ENCODE measurements around the gene JADE1.

GRCh38 chr4:128861856-128862518 lies 52.5 kb downstream of the JADE1 start:
- TF ChIP-seq ZNF274 (IDR thresholded peaks at IDR 0.05; ENCODE audit: low read depth, low read length) = no peak
- TF ChIP-seq YY1 (IDR thresholded peaks at IDR 0.05; ENCODE audit: insufficient read depth, insufficient read length) = no peak
- TF ChIP-seq SUZ12 (IDR thresholded peaks at IDR 0.05; ENCODE audit: extremely low read depth, insufficient read depth, insufficient read length) = no peak
